ENCODE results near the gene SPIRE1.

SPIRE1 gene

GRCh38 chr18:12657684-12658425 is at the start of gene SPIRE1:
Gene SPIRE1 (minus strand): TSS chr18:12658107. CDS start chr18:12657866, 241 bp downstream.
- TF ChIP-seq, protein P1, sequence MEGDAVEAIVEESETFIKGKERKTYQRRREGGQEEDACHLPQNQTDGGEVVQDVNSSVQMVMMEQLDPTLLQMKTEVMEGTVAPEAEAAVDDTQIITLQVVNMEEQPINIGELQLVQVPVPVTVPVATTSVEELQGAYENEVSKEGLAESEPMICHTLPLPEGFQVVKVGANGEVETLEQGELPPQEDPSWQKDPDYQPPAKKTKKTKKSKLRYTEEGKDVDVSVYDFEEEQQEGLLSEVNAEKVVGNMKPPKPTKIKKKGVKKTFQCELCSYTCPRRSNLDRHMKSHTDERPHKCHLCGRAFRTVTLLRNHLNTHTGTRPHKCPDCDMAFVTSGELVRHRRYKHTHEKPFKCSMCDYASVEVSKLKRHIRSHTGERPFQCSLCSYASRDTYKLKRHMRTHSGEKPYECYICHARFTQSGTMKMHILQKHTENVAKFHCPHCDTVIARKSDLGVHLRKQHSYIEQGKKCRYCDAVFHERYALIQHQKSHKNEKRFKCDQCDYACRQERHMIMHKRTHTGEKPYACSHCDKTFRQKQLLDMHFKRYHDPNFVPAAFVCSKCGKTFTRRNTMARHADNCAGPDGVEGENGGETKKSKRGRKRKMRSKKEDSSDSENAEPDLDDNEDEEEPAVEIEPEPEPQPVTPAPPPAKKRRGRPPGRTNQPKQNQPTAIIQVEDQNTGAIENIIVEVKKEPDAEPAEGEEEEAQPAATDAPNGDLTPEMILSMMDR (IDR thresholded peaks at IDR 0.05; ENCODE audit: insufficient read depth, low read depth, low read length, missing control alignments) = no peak
- DNase-seq (ENCODE audit: low read depth) = peak; percentile 62
- peak within 1 kb of the TSS; percentile 69 for H3K4me3 ChIP-seq (ENCODE audit: low read depth, low read length)

GRCh38 chr18:12703664-12704063 is 45.8 kb upstream of the SPIRE1 start:
- H3K4me3 ChIP-seq (ENCODE audit: low read depth, low read length) = peak overlapping the region; percentile 94
- TF ChIP-seq, protein P1 (IDR thresholded peaks at IDR 0.05; ENCODE audit: insufficient read depth, low read depth, low read length, missing control alignments) = no peak
- DNase-seq (ENCODE audit: low read depth) = peak; percentile 29

DNA sequence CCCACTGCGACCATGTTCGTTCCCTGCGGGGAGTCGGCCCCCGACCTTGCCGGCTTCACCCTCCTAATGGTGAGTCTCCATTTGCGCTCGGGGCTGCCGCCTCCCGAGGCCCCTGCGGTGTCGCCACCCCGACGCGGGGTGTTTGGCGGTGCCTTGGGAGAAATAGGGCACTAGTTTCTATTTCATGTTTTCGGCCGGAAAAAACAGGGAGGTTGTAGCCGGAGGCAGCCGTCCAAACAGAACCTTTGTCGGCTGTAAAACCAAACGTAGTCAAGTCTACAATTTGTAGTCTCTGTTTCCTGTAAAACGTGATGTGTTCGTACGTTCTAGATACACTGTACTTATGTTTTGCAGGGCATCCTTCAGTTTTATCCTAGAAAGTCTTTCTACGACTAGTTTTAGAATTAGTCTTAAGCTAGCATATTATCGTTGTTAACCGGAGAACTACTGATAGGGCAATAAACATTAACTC is 45.2 kb upstream of the SPIRE1 start:
- DNase-seq (ENCODE audit: low read depth) = no peak
- peak overlapping the region; percentile 94 for H3K4me3 ChIP-seq (ENCODE audit: low read depth, low read length)
- TF ChIP-seq, protein P1 (IDR thresholded peaks at IDR 0.05; ENCODE audit: insufficient read depth, low read depth, low read length, missing control alignments) = no peak

- TF ChIP-seq, protein P1 (IDR thresholded peaks at IDR 0.05; ENCODE audit: insufficient read depth, low read depth, low read length, missing control alignments) = no peak
- DNase-seq (ENCODE audit: low read depth) = peak; percentile 95
- H3K4me3 ChIP-seq (ENCODE audit: low read depth, low read length) = peak within 1 kb of the TSS; percentile 94
Observed at GRCh38 chr18:12702221-12703095, 44.6 kb upstream of the SPIRE1 start, which contains the start of the genes CEP76 and PSMG2. Gene CEP76 (minus strand): TSS chr18:12702723. CDS start chr18:12702548, 175 bp downstream. Gene PSMG2 (plus strand): TSS chr18:12703042. CDS start chr18:12703108, 66 bp downstream.

GRCh38 chr18:12701161-12701560 is 43.3 kb upstream of the SPIRE1 start:
- H3K4me3 ChIP-seq (ENCODE audit: low read depth, low read length) = peak overlapping the region; percentile 94
- TF ChIP-seq, protein P1 (IDR thresholded peaks at IDR 0.05; ENCODE audit: insufficient read depth, low read depth, low read length, missing control alignments) = no peak
- no peak for DNase-seq (ENCODE audit: low read depth)

GRCh38 chr18:12699747-12700146 is 41.8 kb upstream of the SPIRE1 start:
- H3K4me3 ChIP-seq (ENCODE audit: low read depth, low read length) = no peak overlapping the region
- TF ChIP-seq, protein P1 (IDR thresholded peaks at IDR 0.05; ENCODE audit: insufficient read depth, low read depth, low read length, missing control alignments) = no peak
- DNase-seq (ENCODE audit: low read depth) = no peak

Data from GM12865 (cell line).